Ascending aorta (tissue), 2 donors: ENCODE results near the gene SYTL2. TPM values are rescaled to one million over a fixed set of nuclear protein-coding genes. Genes with fewer than 3 reads are reported as not detected.
"Not testable (repeated sequence)": the region's sequence is repeated elsewhere in the genome, so short reads cannot be mapped to it uniquely, and the experiment has no call there.

Experiments used
- DNase-seq, 2 donors: peaks; one replicate each; pipeline ENCODE4 v3.0.0-alpha.2; 2019; ENCODE audit warnings: low spot score in 2 of 2
- H3K27ac ChIP-seq, 2 donors: fragments of 200-600 bp; sonication (generic); one replicate each; pipeline ENCODE4 v1.5.1; 2016 to 2017; ENCODE audit warnings: mild to moderate bottlenecking in 1 of 2
- H3K27me3 ChIP-seq: fragments of 200-600 bp; sonication (generic); one replicate; pipeline ENCODE4 v1.5.1; 2017
- H3K36me3 ChIP-seq, 2 donors: fragments of 200-600 bp; sonication (generic); one replicate each; pipeline ENCODE4 v1.5.1; 2016
- H3K4me1 ChIP-seq, 2 donors: fragments of 200-600 bp; sonication (generic); one replicate each; pipeline ENCODE4 v1.5.1; 2016 to 2017; ENCODE audit warnings: mild to moderate bottlenecking in 1 of 2
- H3K4me3 ChIP-seq, 2 donors: fragments of 200-600 bp; sonication (generic); one replicate each; pipeline ENCODE4 v1.5.1; 2016 to 2017; ENCODE audit warnings: mild to moderate bottlenecking in 1 of 2
- H3K9me3 ChIP-seq, 2 donors: fragments of 200-600 bp; sonication (generic); one replicate each; pipeline ENCODE4 v1.5.1; 2016
- intact Hi-C: fragments of 100-400 bp; cut with DNase I; formaldehyde crosslinking; loops from one replicate; pipeline ENCODE4 v1.15.1; 2023
- total RNA-seq: library from RNA; depleted of rRNA; stranded (reverse); fragments of >200 nt; gene quantifications from one replicate; pipeline ENCODE4 v1.1.0, GENCODE V29; 2016
- TF ChIP-seq, protein P1 (sequence below), 3 experiments: fragments of 200-600 bp in 2 of 3; fragments of 450-650 bp in 1 of 3; sonication (generic) in 2 of 3; IDR thresholded peaks; one replicate each; pipeline ENCODE4 v1.5.1; 2016 to 2019; ENCODE audit warnings: antibody characterized with exemption in 3 of 3, mild to moderate bottlenecking in 1 of 3, moderate library complexity in 1 of 3

The SYTL2 gene, protein sequence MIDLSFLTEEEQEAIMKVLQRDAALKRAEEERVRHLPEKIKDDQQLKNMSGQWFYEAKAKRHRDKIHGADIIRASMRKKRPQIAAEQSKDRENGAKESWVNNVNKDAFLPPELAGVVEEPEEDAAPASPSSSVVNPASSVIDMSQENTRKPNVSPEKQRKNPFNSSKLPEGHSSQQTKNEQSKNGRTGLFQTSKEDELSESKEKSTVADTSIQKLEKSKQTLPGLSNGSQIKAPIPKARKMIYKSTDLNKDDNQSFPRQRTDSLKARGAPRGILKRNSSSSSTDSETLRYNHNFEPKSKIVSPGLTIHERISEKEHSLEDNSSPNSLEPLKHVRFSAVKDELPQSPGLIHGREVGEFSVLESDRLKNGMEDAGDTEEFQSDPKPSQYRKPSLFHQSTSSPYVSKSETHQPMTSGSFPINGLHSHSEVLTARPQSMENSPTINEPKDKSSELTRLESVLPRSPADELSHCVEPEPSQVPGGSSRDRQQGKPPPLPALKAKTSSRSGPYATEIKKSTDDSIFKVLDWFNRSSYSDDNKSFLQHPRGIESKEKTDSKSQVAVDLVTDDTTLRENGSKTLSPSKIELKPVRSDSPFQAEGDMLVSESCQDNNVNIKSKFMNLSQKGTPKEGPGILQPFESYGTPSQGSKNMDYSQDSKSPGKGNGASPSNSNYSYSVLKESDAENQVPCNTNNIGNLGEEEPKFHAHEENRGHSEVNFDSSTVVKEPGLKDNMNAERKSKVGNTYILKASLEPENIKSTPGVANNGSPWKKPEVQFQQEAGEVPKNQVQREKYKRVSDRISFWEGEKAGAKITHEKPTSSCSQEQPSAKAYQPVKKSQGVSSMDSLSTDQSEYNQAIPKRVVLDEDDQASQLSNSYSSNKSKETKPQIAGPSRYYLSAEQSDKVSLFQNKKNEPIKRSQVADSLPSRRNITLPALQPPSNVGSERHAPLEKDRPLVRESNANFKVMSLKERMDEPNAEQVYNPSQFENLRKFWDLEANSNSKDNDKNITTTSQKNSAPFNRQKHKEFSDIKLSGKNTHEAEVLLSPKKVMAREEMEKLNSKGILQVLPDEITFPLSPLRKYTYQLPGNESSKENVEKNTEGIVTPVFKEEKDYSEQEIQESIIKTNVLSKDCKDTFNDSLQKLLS (N-terminal part only)
- total RNA-seq, result 151 TPM

GRCh38 chr11:85810871-85811611 lies at the start of gene SYTL2:
TSS of gene SYTL2 (minus strand) at chr11:85811141. CDS start at chr11:85757725, 53,416 bp downstream.
- Histone ChIP-seq H3K27ac (peak within 1 kb of the TSS; percentile 39 to 62), H3K27me3 (no peaks in the 10 kb centered on the region), H3K4me3 (peak within 1 kb of the TSS; percentile 63 to 89), H3K36me3 (no peaks in the 10 kb centered on the region), H3K9me3 (no peaks in the 10 kb centered on the region), H3K4me1 (peaks cover 0 to 9% of the 10 kb centered on the region in 2 donors)
- TF ChIP-seq, protein P1, sequence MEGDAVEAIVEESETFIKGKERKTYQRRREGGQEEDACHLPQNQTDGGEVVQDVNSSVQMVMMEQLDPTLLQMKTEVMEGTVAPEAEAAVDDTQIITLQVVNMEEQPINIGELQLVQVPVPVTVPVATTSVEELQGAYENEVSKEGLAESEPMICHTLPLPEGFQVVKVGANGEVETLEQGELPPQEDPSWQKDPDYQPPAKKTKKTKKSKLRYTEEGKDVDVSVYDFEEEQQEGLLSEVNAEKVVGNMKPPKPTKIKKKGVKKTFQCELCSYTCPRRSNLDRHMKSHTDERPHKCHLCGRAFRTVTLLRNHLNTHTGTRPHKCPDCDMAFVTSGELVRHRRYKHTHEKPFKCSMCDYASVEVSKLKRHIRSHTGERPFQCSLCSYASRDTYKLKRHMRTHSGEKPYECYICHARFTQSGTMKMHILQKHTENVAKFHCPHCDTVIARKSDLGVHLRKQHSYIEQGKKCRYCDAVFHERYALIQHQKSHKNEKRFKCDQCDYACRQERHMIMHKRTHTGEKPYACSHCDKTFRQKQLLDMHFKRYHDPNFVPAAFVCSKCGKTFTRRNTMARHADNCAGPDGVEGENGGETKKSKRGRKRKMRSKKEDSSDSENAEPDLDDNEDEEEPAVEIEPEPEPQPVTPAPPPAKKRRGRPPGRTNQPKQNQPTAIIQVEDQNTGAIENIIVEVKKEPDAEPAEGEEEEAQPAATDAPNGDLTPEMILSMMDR (IDR thresholded peaks at IDR 0.05), result no peak
- intact Hi-C loops, result loop anchor here (5.0 kb wide), 2 partner anchors 124 to 214 kb away; partner anchors contain the start of gene CCDC89
- DNase-seq, result peak in 1 of 2 donors; percentile 85

DNA sequence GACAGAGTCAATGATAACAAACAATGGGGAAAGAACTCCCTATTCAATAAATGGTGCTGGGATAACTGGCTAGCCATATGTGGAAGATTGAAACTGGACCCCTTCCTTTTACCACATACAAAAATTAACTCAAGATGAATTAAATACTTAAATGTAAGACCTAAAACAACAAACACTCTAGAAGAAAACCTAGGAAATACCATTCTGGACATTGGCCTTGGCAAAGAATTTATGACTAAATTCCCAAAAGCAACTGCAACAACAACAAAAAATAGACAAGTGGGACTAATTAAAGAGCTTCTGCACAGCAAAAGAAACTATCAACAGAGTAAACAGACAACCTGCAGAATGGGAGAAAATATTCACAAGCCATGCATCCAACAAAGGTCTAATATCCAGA lies 48.6 kb upstream of the SYTL2 start:
- H3K9me3 ChIP-seq, H3K27me3 ChIP-seq, DNase-seq, H3K4me1 ChIP-seq, H3K36me3 ChIP-seq, H3K4me3 ChIP-seq, H3K27ac ChIP-seq: not testable (repeated sequence)
- intact Hi-C loops, result loop anchor here (10.0 kb wide), 3 partner anchors 115 to 195 kb away; partner anchors contain the start of gene CREBZF

GRCh38 chr11:85857098-85857497 lies 46.2 kb upstream of the SYTL2 start:
- intact Hi-C loops, result loop anchor here (10.0 kb wide), 3 partner anchors 118 to 192 kb away; partner anchors contain the start of gene CREBZF
- H3K4me1 ChIP-seq, result peaks cover 0 to 7% of the 10 kb centered on the region in 2 donors
- no peaks in the 10 kb centered on the region for H3K36me3 ChIP-seq
- no peaks in the 10 kb centered on the region for H3K9me3 ChIP-seq
- H3K27me3 ChIP-seq, result no peaks in the 10 kb centered on the region
- DNase-seq, result no peak
- TF ChIP-seq, protein P1 (IDR thresholded peaks at IDR 0.05), result no peak
- no peak overlapping the region for H3K27ac ChIP-seq
- H3K4me3 ChIP-seq, result no peak overlapping the region

- Histone ChIP-seq H3K4me1 (peaks cover 0 to 7% of the 10 kb centered on the region in 2 donors), H3K36me3 (no peaks in the 10 kb centered on the region), H3K27ac (peak within 1 kb of the TSS; percentile 79 to 83), H3K27me3 (no peaks in the 10 kb centered on the region), H3K4me3 (peak within 1 kb of the TSS; percentile 73 to 77), H3K9me3 (no peaks in the 10 kb centered on the region)
- DNase-seq, result no peak
- intact Hi-C loops, result loop anchor here (1.0 to 10.0 kb wide), 5 partner anchors 120 to 436 kb away; partner anchors contain the start of gene CREBZF
- TF ChIP-seq, protein P1 (IDR thresholded peaks at IDR 0.05), result no peak
Measured at GRCh38 chr11:85855341-85855656, 44.4 kb upstream of the SYTL2 start, which contains the start of gene CCDC83. TSS of gene CCDC83 (plus strand) at chr11:85855383. CDS start at chr11:85865124, 9,741 bp downstream.

DNA sequence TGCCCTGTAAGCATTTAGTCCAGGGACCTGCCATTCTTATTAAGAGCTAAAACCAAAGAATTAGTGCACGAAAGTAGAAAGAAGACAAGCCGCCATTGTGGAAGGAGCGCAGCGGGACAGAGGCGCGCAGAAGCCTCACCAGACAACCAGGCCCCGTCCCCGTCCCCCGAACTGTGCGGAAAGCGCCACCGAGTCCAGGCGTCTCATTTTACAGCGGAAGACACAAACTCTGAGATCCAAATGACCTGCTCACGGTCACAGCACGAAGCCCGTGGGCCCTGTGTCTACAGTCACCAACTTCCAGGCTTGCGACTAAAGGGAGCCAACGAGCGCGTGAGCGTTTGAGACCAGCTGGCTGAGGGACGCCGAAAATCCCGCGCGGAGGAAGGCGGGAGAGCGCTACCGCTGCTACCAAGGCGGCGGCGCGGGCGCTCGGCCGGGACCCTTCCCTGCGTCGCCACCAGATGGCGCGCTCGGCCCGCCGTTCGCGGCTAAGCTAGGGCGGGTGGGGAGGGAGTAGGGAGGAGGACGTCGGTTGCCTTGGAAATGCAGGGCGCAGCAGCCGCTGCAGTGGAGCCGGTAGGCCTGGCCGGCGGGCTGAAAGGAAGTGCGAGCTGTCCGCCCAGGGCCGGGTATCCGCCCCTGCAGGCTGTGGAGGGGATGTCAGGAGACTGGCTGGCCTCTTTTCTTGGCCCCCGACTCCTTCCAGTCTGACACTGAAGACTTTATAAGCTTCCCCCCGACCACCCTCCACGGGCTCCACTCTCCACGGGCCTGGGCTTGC lies 43.8 kb upstream of the SYTL2 start:
- TF ChIP-seq, protein P1 (IDR thresholded peaks at IDR 0.05), result peak; percentile 94 to 99 (median 99)
- peaks cover 0 to 7% of the 10 kb centered on the region in 2 donors for H3K4me1 ChIP-seq
- intact Hi-C loops, result loop anchor here (1.0 to 10.0 kb wide), 5 partner anchors 120 to 436 kb away; partner anchors contain the start of gene CREBZF

More for the DNA sequence above, 43.8 kb upstream of the SYTL2 start:
- peak overlapping the region; percentile 73 to 77 for H3K4me3 ChIP-seq
- H3K9me3 ChIP-seq, result no peaks in the 10 kb centered on the region
- H3K27me3 ChIP-seq, result no peaks in the 10 kb centered on the region
- H3K27ac ChIP-seq, result peak overlapping the region; percentile 79 to 83
- DNase-seq, result peak; percentile 65 to 95
- H3K36me3 ChIP-seq, result no peaks in the 10 kb centered on the region
